ENCODE data around the gene PSMC3IP. TPM values are rescaled to one million over a fixed set of nuclear protein-coding genes. Genes with fewer than 3 reads are reported as not detected.

Gene PSMC3IP
- total RNA-seq, 4 donors from 2014 or later: 2.2 to 5.0 (median 4.2) TPM

DNA sequence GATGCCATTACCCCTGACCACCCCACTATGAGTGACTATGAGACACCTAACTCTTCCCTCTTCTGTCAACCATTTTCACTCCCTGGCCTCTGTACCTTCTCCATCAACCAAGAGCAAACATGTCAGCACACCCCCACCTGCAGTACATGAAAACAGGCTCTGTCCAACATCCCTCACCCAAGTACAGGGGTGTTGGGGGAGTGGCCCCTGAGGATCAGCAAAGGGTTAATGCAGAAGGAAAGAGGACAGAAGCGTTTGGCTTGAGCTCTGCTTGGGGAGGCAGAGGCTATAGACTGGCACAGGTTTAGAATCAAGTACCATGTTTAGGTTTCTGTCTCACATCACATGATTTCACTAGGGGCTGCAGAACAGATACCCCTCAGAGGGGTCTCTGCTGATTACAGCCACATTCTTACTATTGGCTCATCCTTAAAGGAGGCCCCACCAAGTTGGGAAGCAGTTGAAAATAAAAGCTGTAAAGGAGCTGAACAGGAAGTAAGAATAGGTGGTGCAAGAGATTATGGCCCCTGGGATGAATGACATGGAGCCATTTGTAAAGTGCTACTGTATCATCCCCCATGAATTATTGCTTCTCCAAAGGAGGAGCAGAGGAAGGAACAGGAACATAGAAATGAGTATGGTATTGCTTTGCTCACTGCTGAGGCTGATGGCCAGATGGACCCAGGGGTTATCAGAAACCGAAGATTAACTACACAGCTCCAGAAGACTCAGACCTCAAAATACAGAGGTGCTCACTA lies 2.4 kb upstream of the PSMC3IP start:
- whole genome bisulfite sequencing: 53% methylated on average over 2 of the region's 2 CpGs
- Histone ChIP-seq H3K27ac (replicated peaks in 1 of 4) (no peak overlapping the region), H3K27me3 (no peaks in the 10 kb centered on the region), H3K36me3 (peaks cover 46 to 62% (median 56%) of the 10 kb centered on the region in 4 donors), H3K9me3 (no peaks in the 10 kb centered on the region), H3K4me3 (no peak overlapping the region), H3K4me1 (peaks cover 20 to 28% (median 25%) of the 10 kb centered on the region in 4 donors)
- no peak for DNase-seq (ENCODE audit: extremely low spot score)
- TF ChIP-seq POLR2A (IDR thresholded peaks at IDR 0.05; ENCODE audit: low read depth): no peak
- TF ChIP-seq POLR2AphosphoS5 (IDR thresholded peaks at IDR 0.05): no peak
- intact Hi-C loops (cut with DNase I): loop anchor here (2.0 kb wide), 1 partner anchor 99 kb away; no protein-coding TSS in a partner anchor

DNA sequence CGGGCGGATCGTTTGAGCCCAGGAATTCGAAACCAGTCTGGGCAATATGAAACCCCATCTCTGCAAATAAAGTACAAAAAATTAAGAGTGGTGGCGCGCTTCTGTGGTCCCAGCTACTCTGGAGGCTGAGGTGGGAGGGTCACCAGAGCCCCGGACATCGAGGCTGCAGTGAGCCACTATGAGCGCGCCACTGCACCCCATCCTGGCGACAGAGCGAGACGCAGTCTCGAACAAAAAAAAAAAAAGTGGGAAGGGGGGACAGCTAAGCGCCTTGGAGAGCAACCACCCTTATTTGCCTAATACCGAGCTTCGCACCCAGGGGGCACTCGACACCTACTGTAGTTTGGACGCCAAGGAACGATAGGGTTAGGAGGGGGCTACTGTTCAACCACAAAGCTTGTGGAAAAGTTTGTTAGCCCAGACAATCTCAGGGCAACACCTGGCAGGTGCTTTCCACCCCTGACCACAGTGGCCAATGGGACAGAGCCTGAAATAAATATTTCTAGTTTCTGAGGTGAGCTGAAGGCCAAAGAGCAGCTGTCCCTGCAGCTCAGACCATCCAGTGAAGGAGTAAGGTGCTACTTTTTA lies 847 bp upstream of the PSMC3IP start:
- no peaks in the 10 kb centered on the region for H3K27me3 ChIP-seq
- 3% methylated on average over 15 of the region's 20 CpGs for WGBS
- intact Hi-C loops (cut with DNase I): loop anchor here (2.0 kb wide), 1 partner anchor 100 kb away; no protein-coding TSS in a partner anchor
- peaks cover 20 to 28% (median 24%) of the 10 kb centered on the region in 4 donors for H3K4me1 ChIP-seq
- H3K27ac ChIP-seq (replicated peaks in 1 of 4): peak overlapping the region; percentile 84 to 91 (median 88)
- DNase-seq (ENCODE audit: extremely low spot score): peak; percentile 94
- TF ChIP-seq, protein P1, sequence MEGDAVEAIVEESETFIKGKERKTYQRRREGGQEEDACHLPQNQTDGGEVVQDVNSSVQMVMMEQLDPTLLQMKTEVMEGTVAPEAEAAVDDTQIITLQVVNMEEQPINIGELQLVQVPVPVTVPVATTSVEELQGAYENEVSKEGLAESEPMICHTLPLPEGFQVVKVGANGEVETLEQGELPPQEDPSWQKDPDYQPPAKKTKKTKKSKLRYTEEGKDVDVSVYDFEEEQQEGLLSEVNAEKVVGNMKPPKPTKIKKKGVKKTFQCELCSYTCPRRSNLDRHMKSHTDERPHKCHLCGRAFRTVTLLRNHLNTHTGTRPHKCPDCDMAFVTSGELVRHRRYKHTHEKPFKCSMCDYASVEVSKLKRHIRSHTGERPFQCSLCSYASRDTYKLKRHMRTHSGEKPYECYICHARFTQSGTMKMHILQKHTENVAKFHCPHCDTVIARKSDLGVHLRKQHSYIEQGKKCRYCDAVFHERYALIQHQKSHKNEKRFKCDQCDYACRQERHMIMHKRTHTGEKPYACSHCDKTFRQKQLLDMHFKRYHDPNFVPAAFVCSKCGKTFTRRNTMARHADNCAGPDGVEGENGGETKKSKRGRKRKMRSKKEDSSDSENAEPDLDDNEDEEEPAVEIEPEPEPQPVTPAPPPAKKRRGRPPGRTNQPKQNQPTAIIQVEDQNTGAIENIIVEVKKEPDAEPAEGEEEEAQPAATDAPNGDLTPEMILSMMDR (IDR thresholded peaks at IDR 0.05): peak; percentile 69 to 81 (median 74)
- TF ChIP-seq EP300 (IDR thresholded peaks at IDR 0.05): no peak
- no peaks in the 10 kb centered on the region for H3K9me3 ChIP-seq
- peaks cover 36 to 62% (median 54%) of the 10 kb centered on the region in 4 donors for H3K36me3 ChIP-seq
- H3K4me3 ChIP-seq: peak overlapping the region; percentile 61 to 73 (median 70)

DNA sequence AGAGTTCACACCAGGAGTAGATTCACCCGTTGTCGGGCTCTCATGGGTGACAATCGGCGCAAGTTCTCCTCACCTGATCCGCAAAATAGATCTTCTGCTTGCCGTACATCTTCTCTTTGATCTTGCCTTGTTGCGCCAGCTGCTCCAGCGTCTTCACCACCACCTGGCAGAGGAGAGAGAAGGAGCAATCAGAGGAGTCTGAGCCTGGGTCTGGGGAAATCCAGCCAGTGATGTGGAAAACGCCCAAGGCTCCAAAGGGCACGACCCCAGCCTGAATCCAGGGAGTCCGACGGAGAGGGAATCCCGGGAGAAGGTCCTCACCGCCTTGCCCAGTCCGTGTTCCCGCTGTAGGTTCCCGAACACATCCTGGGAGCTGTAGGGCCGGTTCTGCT lies 393 bp downstream of the PSMC3IP start:
- WGBS: 5% methylated on average over 17 of the region's 18 CpGs
- peaks cover 20 to 28% (median 24%) of the 10 kb centered on the region in 4 donors for H3K4me1 ChIP-seq
- no peaks in the 10 kb centered on the region for H3K27me3 ChIP-seq
- no peak for DNase-seq (ENCODE audit: extremely low spot score)
- peaks cover 36 to 62% (median 54%) of the 10 kb centered on the region in 4 donors for H3K36me3 ChIP-seq
- intact Hi-C loops (cut with DNase I): no loop called here
- TF ChIP-seq POLR2A (IDR thresholded peaks at IDR 0.05; ENCODE audit: low read depth): no peak
- no peak for TF ChIP-seq EP300 (IDR thresholded peaks at IDR 0.05)
- no peak for TF ChIP-seq POLR2AphosphoS5 (IDR thresholded peaks at IDR 0.05)
- TF ChIP-seq, protein P1 (IDR thresholded peaks at IDR 0.05): no peak
- H3K4me3 ChIP-seq: peak overlapping the region; percentile 61 to 73 (median 70)
- H3K9me3 ChIP-seq: no peaks in the 10 kb centered on the region
- H3K27ac ChIP-seq (replicated peaks in 1 of 4): peak overlapping the region; percentile 84 to 91 (median 88)

DNA sequence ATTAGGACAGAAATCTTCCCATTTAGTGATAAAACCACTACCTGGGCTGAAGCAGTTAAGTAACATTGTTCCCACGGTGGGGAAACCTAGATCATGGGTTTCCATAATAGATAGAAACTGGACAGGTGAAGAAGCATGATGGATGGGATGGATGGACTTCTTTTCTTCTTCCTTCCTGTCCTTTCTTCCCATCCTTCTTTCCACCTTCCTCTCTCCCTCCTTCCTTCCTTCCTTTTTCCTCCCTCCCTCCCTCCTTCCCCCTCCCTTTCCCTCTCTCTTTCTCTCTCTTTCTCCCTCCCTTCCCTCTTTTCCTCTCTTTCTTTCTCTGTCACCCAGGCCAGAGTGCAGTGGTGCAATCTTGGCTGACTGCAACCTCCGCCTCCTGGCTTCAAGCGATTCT lies 3.1 kb downstream of the PSMC3IP start:
- intact Hi-C loops (cut with DNase I): no loop called here
- Histone ChIP-seq H3K27me3 (no peaks in the 10 kb centered on the region), H3K27ac (replicated peaks in 1 of 4) (no peak overlapping the region), H3K9me3 (no peaks in the 10 kb centered on the region), H3K4me1 (peaks cover 20 to 37% (median 25%) of the 10 kb centered on the region in 4 donors), H3K4me3 (no peak overlapping the region), H3K36me3 (peaks cover 39 to 63% (median 57%) of the 10 kb centered on the region in 4 donors)
- TF ChIP-seq POLR2A (IDR thresholded peaks at IDR 0.05; ENCODE audit: low read depth): no peak
- no peak for TF ChIP-seq POLR2AphosphoS5 (IDR thresholded peaks at IDR 0.05)
- TF ChIP-seq, protein P1 (IDR thresholded peaks at IDR 0.05): no peak
- WGBS: 79% methylated on average over 3 of the region's 3 CpGs
- no peak for DNase-seq (ENCODE audit: extremely low spot score)

DNA sequence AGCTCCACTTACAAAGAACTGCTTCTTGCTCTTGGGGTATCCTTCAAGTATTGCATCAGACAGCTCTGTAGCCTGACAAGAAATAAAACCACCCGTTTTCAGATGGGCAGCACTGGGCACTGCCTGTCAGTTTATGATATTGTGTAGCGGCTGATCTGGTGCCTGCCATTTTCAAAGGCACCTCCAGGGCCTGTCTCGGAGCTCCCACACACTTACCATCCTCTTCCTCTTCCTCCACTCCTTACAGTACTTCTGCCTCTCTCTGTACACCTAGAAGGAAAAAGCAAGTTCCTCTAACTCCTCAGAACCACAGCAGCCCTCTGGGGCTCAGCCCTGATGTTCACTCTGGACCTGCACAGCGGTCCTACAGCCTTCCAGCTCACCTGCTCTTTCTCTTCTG lies 4.4 kb downstream of the PSMC3IP start:
- H3K4me3 ChIP-seq: no peak overlapping the region
- intact Hi-C loops (cut with DNase I): no loop called here
- TF ChIP-seq POLR2AphosphoS5 (IDR thresholded peaks at IDR 0.05) (no peak), EP300 (IDR thresholded peaks at IDR 0.05) (no peak), POLR2A (IDR thresholded peaks at IDR 0.05; ENCODE audit: low read depth) (no peak)
- TF ChIP-seq, protein P1 (IDR thresholded peaks at IDR 0.05): no peak
- H3K27ac ChIP-seq (replicated peaks in 1 of 4): no peak overlapping the region
- DNase-seq (ENCODE audit: extremely low spot score): no peak
- H3K36me3 ChIP-seq: peaks cover 39 to 73% (median 68%) of the 10 kb centered on the region in 4 donors
- H3K4me1 ChIP-seq: peaks cover 16 to 37% (median 20%) of the 10 kb centered on the region in 4 donors
- no peaks in the 10 kb centered on the region for H3K9me3 ChIP-seq
- no peaks in the 10 kb centered on the region for H3K27me3 ChIP-seq
- 82% methylated on average over 4 of the region's 4 CpGs for WGBS

Data from esophagus muscularis mucosa (tissue), 4 donors.